GM12801 (cell line): Measurements from ENCODE around the gene KSR2.
A peak's percentile ranks its signal among the peaks of the same experiment; 100 is the strongest.

Source experiments
- CTCF ChIP-seq: IDR thresholded peaks from one replicate; pipeline ENCODE4 v1.5.1; 2011; ENCODE audit warnings: control low read depth; ENCODE audit not compliant: insufficient read length; ENCODE audit errors: extremely low read depth

Gene KSR2

GRCh38 chr12:117860111-117860510 is 108.7 kb downstream of the KSR2 start:
- no peak for TF ChIP-seq CTCF

GRCh38 chr12:117857632-117858612 is 110.9 kb downstream of the KSR2 start:
- TF ChIP-seq CTCF, result no peak

GRCh38 chr12:117855165-117855564 is 113.6 kb downstream of the KSR2 start:
- no peak for TF ChIP-seq CTCF

GRCh38 chr12:117854339-117855012 is 114.3 kb downstream of the KSR2 start:
- no peak for TF ChIP-seq CTCF

GRCh38 chr12:117853600-117853999 is 115.2 kb downstream of the KSR2 start:
- TF ChIP-seq CTCF, result no peak

- TF ChIP-seq CTCF, result peak; percentile 36
Observed at GRCh38 chr12:117850048-117850447, 118.7 kb downstream of the KSR2 start.

GRCh38 chr12:117847371-117847770 is 121.4 kb downstream of the KSR2 start:
- no peak for TF ChIP-seq CTCF
